Panc1 (cell line): ENCODE results near the gene SYCE3. TPM values are rescaled to one million over a fixed set of nuclear protein-coding genes. Genes with fewer than 3 reads are reported as not detected.

Experiments
- ATAC-seq: fragments of 200-7000 bp; cut with Tn5 transposase; 2 replicates; pipeline ENCODE4 v1.9.1; 2020; ENCODE audit warnings: mild to moderate bottlenecking, moderate library complexity
- BruUV-seq: library from RNA; stranded (reverse); fragments of 400-500 nt; replicated peaks from 2 replicates; lab custom pipeline; 2021; lab: Mats Ljungman, UMichigan
- CTCF ChIA-PET: fragments of 300-600 bp; sonication (Branson Sonifier 250); formaldehyde crosslinking; loops from one replicate; lab custom pipeline; 2022; ENCODE audit warnings: antibody characterized with exemption; lab: Charles Lee
- POLR2A ChIA-PET: fragments of 300-600 bp; sonication (Branson Sonifier 250); formaldehyde crosslinking; loops from one replicate; lab custom pipeline; 2022; ENCODE audit warnings: antibody characterized with exemption; lab: Charles Lee
- DNase-seq: peaks from one replicate; pipeline ENCODE4 v3.0.0-alpha.2; 2010; ENCODE audit warnings: low read depth, low spot score
- H3K27ac ChIP-seq: 2 replicates; pipeline ENCODE4 v1.5.1; 2011; ENCODE audit warnings: mild to moderate bottlenecking, low read length, inconsistent platforms
- H3K27me3 ChIP-seq: fragments of 200-500 bp; sonication (Bioruptor generic); 2 replicates; pipeline ENCODE4 v1.6.0; 2014; ENCODE audit warnings: low read length, inconsistent platforms; ENCODE audit not compliant: control insufficient read depth, insufficient read depth
- H3K36me3 ChIP-seq: fragments of 200-500 bp; sonication (Bioruptor generic); 2 replicates; pipeline ENCODE4 v1.5.1; 2014; ENCODE audit warnings: inconsistent platforms, mild to moderate bottlenecking, low read length, moderate library complexity; ENCODE audit not compliant: control insufficient read depth, insufficient read depth
- H3K4me1 ChIP-seq: 2 replicates; pipeline ENCODE4 v1.5.1; 2011; ENCODE audit warnings: inconsistent platforms, mild to moderate bottlenecking, low read length, moderate library complexity; ENCODE audit not compliant: control insufficient read depth, insufficient read depth
- H3K4me3 ChIP-seq, 2 experiments: 2 replicates each; pipeline ENCODE4 v1.5.1; 2011 to 2012; ENCODE audit warnings: low read depth in 2 of 2, low read length in 2 of 2, mild to moderate bottlenecking in 2 of 2, inconsistent platforms in 1 of 2, moderate library complexity in 1 of 2
- H3K9me3 ChIP-seq: fragments of 200-500 bp; sonication (Bioruptor generic); 2 replicates; pipeline ENCODE4 v1.5.1; 2014; ENCODE audit warnings: low read depth, mild to moderate bottlenecking, inconsistent platforms, low read length, moderate library complexity; ENCODE audit not compliant: control insufficient read depth, insufficient read depth
- CTCF ChIP-seq: fragments of 450-650 bp; IDR thresholded peaks from 2 replicates; pipeline ENCODE4 v1.5.1; 2017; ENCODE audit warnings: mild to moderate bottlenecking
- POLR2AphosphoS5 ChIP-seq: IDR thresholded peaks from 2 replicates; pipeline ENCODE4 v1.6.1; 2012; ENCODE audit warnings: mild to moderate bottlenecking, low read depth, low read length, moderate library complexity
- REST ChIP-seq, 2 experiments: IDR thresholded peaks; 2 replicates each; pipeline ENCODE4 v1.6.1; 2011 to 2012; ENCODE audit warnings: low read depth in 2 of 2, control low read depth in 1 of 2, low read length in 1 of 2, mild to moderate bottlenecking in 1 of 2, moderate library complexity in 1 of 2; ENCODE audit not compliant: insufficient read depth in 1 of 2
- SIN3A ChIP-seq: IDR thresholded peaks from 2 replicates; pipeline ENCODE4 v1.6.1; 2012; ENCODE audit warnings: low read depth, mild to moderate bottlenecking, low read length, moderate library complexity, borderline replicate concordance; ENCODE audit not compliant: insufficient read depth
- TCF7L2 ChIP-seq: IDR thresholded peaks from 2 replicates; pipeline ENCODE4 v1.6.1; 2011; ENCODE audit warnings: mild to moderate bottlenecking, low read depth, low read length, inconsistent platforms
- in situ Hi-C: cut with HindIII; loops from 2 replicates; pipeline ENCODE4 v1.10.0; 2016; ENCODE audit warnings: low sequenced_read_pairs, low pct_unique_long_range_greater_than_20kb
- intact Hi-C: fragments of 100-400 bp; cut with micrococcal nuclease; formaldehyde crosslinking; loops from one replicate; pipeline ENCODE4 v1.10.0; 2022; ENCODE audit not compliant: unreplicated experiment
- total RNA-seq: library from RNA; stranded (reverse); gene quantifications from one replicate; pipeline ENCODE4 v1.2.1, GENCODE V29; 2021; ENCODE audit not compliant: unreplicated experiment

Gene SYCE3
- total RNA-seq, 1 experiment from 2014 or later: not detected

GRCh38 chr22:50505276-50505775, 57.4 kb downstream of the SYCE3 start:
- H3K9me3 ChIP-seq: no peaks in the 10 kb centered on the region
- in situ Hi-C loops: no loop called here
- ATAC-seq (no peak), DNase-seq (no peak)
- intact Hi-C loops: no loop called here
- TF ChIP-seq POLR2AphosphoS5 (no peak), TCF7L2 (no peak), CTCF (no peak), REST (IDR thresholded peaks at IDR 0.05; ENCODE audit: insufficient read depth in 1 of 2, low read depth in 2 of 2, low read length in 1 of 2) (no peak), SIN3A (no peak)
- H3K27ac ChIP-seq: no peak overlapping the region
- peaks cover 4% of the 10 kb centered on the region for H3K36me3 ChIP-seq
- BruUV-seq: no TSS peak
- H3K27me3 ChIP-seq: no peaks in the 10 kb centered on the region
- peaks cover 5% of the 10 kb centered on the region for H3K4me1 ChIP-seq
- H3K4me3 ChIP-seq: no peak overlapping the region
- ChIA-PET POLR2A (no interaction called here), CTCF (no interaction called here)

- BruUV-seq: no TSS peak
- Histone ChIP-seq H3K36me3 (peaks cover 4% of the 10 kb centered on the region), H3K27ac (no peak overlapping the region), H3K27me3 (no peaks in the 10 kb centered on the region), H3K4me3 (no peak overlapping the region), H3K9me3 (no peaks in the 10 kb centered on the region), H3K4me1 (peaks cover 5% of the 10 kb centered on the region)
- TF ChIP-seq CTCF (no peak), REST (IDR thresholded peaks at IDR 0.05; ENCODE audit: insufficient read depth in 1 of 2, low read depth in 2 of 2, low read length in 1 of 2) (no peak), SIN3A (no peak), TCF7L2 (no peak)
- DNase-seq: no peak
- POLR2A ChIA-PET: no interaction called here
- CTCF ChIA-PET: no interaction called here
- in situ Hi-C loops (no loop called here), intact Hi-C loops (no loop called here)
- ATAC-seq: no peak
Observed at GRCh38 chr22:50504369-50505211, 58.1 kb downstream of the SYCE3 start.
